GM13977 (cell line): ENCODE results near the gene TEX19.

Experiments
- DNase-seq: peaks from one replicate; pipeline ENCODE4 v3.0.0; 2012; ENCODE audit warnings: low spot score
- CTCF ChIP-seq: IDR thresholded peaks from 2 replicates; pipeline ENCODE4 v1.5.1; 2012; ENCODE audit warnings: mild to moderate bottlenecking, control low read depth; ENCODE audit not compliant: insufficient read depth; ENCODE audit errors: extremely low read depth, missing control alignments
- in situ Hi-C: fragments of 300-500 bp; cut with MboI; formaldehyde crosslinking; loops from one replicate; pipeline ENCODE4 v1.12.0; 2022; ENCODE audit warnings: low sequenced_read_pairs, low pct_unique_long_range_greater_than_20kb, mixed read lengths, inconsistent platforms; ENCODE audit not compliant: unreplicated experiment

The TEX19 gene

GRCh38 chr17:82332669-82333278 is 26.3 kb upstream of the TEX19 start:
- in situ Hi-C loops: no loop called here
- DNase-seq: no peak
- no peak for TF ChIP-seq CTCF

GRCh38 chr17:82333279-82334171 is 25.5 kb upstream of the TEX19 start, which contains the start of gene SECTM1:
Gene SECTM1, minus strand, starts transcription at chr17:82333766. Its CDS starts 6,526 bp downstream, at chr17:82327240.
- no peak for DNase-seq
- TF ChIP-seq CTCF: no peak

GRCh38 chr17:82334204-82334621 is 24.8 kb upstream of the TEX19 start:
- no peak for TF ChIP-seq CTCF
- DNase-seq: no peak
- in situ Hi-C loops: no loop called here

More at GRCh38 chr17:82333279-82334171, 25.5 kb upstream of the TEX19 start, which contains the start of gene SECTM1:
- in situ Hi-C loops: no loop called here

GRCh38 chr17:82334622-82335394 is 24.2 kb upstream of the TEX19 start:
- no peak for DNase-seq

GRCh38 chr17:82338858-82339633 is 20.0 kb upstream of the TEX19 start:
- no peak for TF ChIP-seq CTCF
- in situ Hi-C loops: no loop called here
- DNase-seq: no peak

More at GRCh38 chr17:82334622-82335394, 24.2 kb upstream of the TEX19 start:
- in situ Hi-C loops: no loop called here
- TF ChIP-seq CTCF: no peak
